ENCODE data around the gene IL17C. TPM values are rescaled to one million over a fixed set of nuclear protein-coding genes. Genes with fewer than 3 reads are reported as not detected.

The IL17C gene
- total and polyA plus RNA-seq, 9 of the 15 experiments (the other 6 are each of a cell fraction or from before 2014, with no cell fraction given), result not detected

DNA sequence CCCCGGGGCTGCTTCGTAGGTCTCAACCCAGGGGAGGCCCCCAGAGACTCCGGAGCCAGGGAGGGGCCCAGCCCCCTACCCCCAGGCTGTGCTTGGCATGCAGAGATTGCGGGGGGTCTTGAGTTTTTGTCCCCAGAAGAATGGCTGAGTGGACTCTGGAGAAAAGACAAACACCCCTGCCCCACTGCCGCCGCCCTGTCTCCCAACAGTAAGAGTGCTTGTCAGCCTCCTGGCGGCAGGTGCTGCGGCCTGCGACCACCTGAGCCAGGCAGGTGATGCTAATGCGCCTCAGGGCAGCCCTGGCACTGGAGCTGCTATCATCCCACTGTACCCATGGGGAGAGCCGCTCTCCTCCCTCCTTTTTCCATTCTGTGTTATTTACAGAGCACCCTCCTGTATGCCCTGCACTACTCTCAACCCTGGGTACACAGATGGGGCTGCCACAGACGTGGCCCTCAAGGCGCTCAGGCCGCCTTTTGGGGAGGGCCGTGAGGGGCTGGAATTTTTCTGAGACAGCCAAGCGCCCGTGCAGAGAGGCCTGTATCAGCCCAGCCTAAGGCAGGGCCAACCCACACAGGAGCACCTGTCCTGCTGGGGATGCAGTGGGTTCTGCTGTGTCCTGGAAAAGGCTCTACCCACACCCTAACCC is 2.6 kb upstream of the IL17C start (continued):
- no peak for TF ChIP-seq YBX1 (IDR thresholded peaks at IDR 0.05)

DNA sequence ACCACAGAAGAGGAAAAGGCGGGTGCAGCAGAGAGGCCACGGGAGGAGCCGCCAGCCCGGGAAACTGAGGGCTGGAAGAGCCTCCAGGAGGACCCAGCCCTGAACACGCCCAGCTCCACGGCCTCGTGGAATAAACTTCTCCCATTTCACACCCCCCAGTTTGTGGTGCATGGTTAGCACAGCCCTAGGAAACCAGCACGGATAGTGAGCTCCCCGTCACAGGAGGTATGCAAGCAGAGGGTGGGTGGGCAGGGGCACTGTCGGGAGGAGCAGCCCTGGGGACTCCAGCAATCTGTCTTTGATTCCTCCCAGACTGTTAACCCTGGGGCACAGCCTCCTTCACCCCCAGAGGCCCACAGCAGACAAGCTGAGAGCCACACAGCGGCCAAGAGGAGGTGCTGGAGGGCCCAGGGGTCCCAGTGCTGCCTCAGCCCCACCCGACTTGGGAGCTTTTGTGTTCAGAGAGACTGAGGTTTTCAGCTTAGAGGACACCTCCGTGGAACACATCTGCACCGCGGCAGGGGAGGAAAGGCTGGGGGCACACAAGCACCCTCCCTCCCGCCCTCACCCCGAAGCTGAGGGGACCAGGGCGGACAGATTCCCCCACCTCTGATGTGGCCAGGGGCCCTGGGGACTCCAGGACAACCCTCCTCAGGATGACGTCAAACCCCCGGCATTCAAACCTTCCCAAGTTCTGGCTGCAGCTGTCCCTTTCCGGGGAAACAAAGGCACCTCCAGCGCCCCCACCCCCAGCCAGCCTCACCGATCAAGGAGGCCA is 1.7 kb upstream of the IL17C start:
- DNase-seq (ENCODE audit: extremely low read depth in 1 of 4, low spot score in 3 of 4) (no peak), FAIRE-seq (no peak), ATAC-seq (no peak)
- H3K9me1 ChIP-seq (ENCODE audit: control insufficient read depth, insufficient read depth, low read length), result no peaks in the 10 kb centered on the region
- peaks cover 13 to 18% of the 10 kb centered on the region in 2 experiments; a peak in 3 of 5 replicates for H3K27me3 ChIP-seq (ENCODE audit: control insufficient read depth in 2 of 2, insufficient read depth in 2 of 2, low read length in 2 of 2)
- 51% methylated on average over 21 of the region's 23 CpGs for WGBS (ENCODE audit: insufficient coverage, low coverage, missing lambda C conversion rate)
- H3K27ac ChIP-seq (ENCODE audit: extremely low read depth, low read depth, low read length), result no peak overlapping the region
- in situ Hi-C loops (cut with MboI), result no loop called here
- no peaks in the 10 kb centered on the region for H3K9me3 ChIP-seq (replicated peaks; ENCODE audit: control insufficient read depth, insufficient read depth, low read depth, low read length)
- TF ChIP-seq ADNP (tag; IDR thresholded peaks at IDR 0.05), result peak; percentile 56; the same call in 1 of the 2 replicates
- peak; percentile 59 for TF ChIP-seq RBM25 (IDR thresholded peaks at IDR 0.05; ENCODE audit: low read depth, low read length, severe bottlenecking)
- TF ChIP-seq POLR3A (IDR thresholded peaks at IDR 0.05; ENCODE audit: borderline replicate concordance, extremely low read depth, insufficient read depth, insufficient read length), result no peak
- peak; percentile 45; the same call in 1 of the 2 replicates for TF ChIP-seq ZBTB7A (IDR thresholded peaks at IDR 0.05; ENCODE audit: borderline replicate concordance, control insufficient read depth, low read depth, low read length)
- no peak for TF ChIP-seq TAF1 (IDR thresholded peaks at IDR 0.05; ENCODE audit: control insufficient read depth, extremely low read depth, insufficient read depth, low read length, severe bottlenecking)
- TF ChIP-seq BCOR (IDR thresholded peaks at IDR 0.05), result peak; percentile 35; the same call in 1 of the 2 replicates
- TF ChIP-seq ATF1 (CRISPR knock-in tag; IDR thresholded peaks at IDR 0.05), result no peak
- TF ChIP-seq ATF1 (tag; IDR thresholded peaks at IDR 0.05), result 0 out of 2 replicates have a peak, but pooled peaks have one; percentile 10
- intact Hi-C loops (cut with micrococcal nuclease), result no loop called here
- POLR2A ChIA-PET, result interaction anchor here (0.7 to 1.6 kb wide), 8 partner anchors 8 to 228 kb away, joined by 3 to 7 read pairs (median 3); partner anchors contain the start of gene MVD
- H3K79me2 ChIP-seq (ENCODE audit: control insufficient read depth, insufficient read depth, low read length), result no peaks in the 10 kb centered on the region
- H3K4me1 ChIP-seq (replicated peaks in 1 of 2; ENCODE audit: control insufficient read depth in 2 of 2, insufficient read depth in 2 of 2, low read length in 2 of 2), result peaks cover 18 to 84% of the 10 kb centered on the region in 2 experiments
- no peak overlapping the region for H3K4me3 ChIP-seq
- H3K36me3 ChIP-seq (ENCODE audit: control insufficient read depth, insufficient read depth, low read length), result peaks cover 17% of the 10 kb centered on the region; the same call in 1 of the 3 replicates
- no peak overlapping the region for H2AFZ ChIP-seq (ENCODE audit: low read depth, low read length)
- no peak overlapping the region for H3K4me2 ChIP-seq (ENCODE audit: insufficient read depth, low read length)
- no peak overlapping the region for H3K9ac ChIP-seq (ENCODE audit: insufficient read depth in 1 of 2, low read depth in 2 of 2, low read length in 2 of 2)
- peaks cover 10% of the 10 kb centered on the region; the same call in 1 of the 2 replicates for H4K20me1 ChIP-seq (replicated peaks; ENCODE audit: control insufficient read depth, insufficient read depth, low read length)
- BruUV-seq (replicated peaks), result no TSS peak
- CTCF ChIA-PET (ENCODE audit: low intra/inter-chr PET ratio), result no interaction called here

All from K562 (cell line).